ENCODE data around the gene PLAAT3.

The PLAAT3 gene

GRCh38 chr11:63560506-63561180 lies 53.6 kb downstream of the PLAAT3 start:
- ChIA-PET POLR2A (interaction anchor here (0.6 kb wide), 1 partner anchor 108 kb away, joined by 3 read pairs; no protein-coding TSS in a partner anchor), CTCF (interaction anchor here (0.6 kb wide), 1 partner anchor 144 kb away, joined by 3 read pairs; no protein-coding TSS in a partner anchor)
- no peak for TF ChIP-seq SCRT1 (tag by site-specific recombination; IDR thresholded peaks at IDR 0.05; ENCODE audit: borderline replicate concordance)
- no peak for TF ChIP-seq ZBTB26 (tag by site-specific recombination; optimal IDR thresholded peaks at IDR 0.05)
- TF ChIP-seq BCL6B (tag by site-specific recombination; IDR thresholded peaks at IDR 0.05), result no peak
- no peak for TF ChIP-seq GLI2 (tag by site-specific recombination; IDR thresholded peaks at IDR 0.05; ENCODE audit: borderline replicate concordance, low read depth)
- TF ChIP-seq ZNF132 (tag by site-specific recombination; IDR thresholded peaks at IDR 0.05; ENCODE audit: borderline replicate concordance), result no peak
- no peak for TF ChIP-seq ZNF792 (tag by site-specific recombination; IDR thresholded peaks at IDR 0.05)
- no peak for TF ChIP-seq ZNF114 (tag by site-specific recombination; IDR thresholded peaks at IDR 0.05)
- TF ChIP-seq ZNF366 (tag by site-specific recombination; conservative IDR thresholded peaks at IDR 0.05), result no peak
- TF ChIP-seq ZNF146 (tag by site-specific recombination; IDR thresholded peaks at IDR 0.05), result no peak
- TF ChIP-seq ZFP37 (tag by site-specific recombination; IDR thresholded peaks at IDR 0.05), result no peak
- no peak for TF ChIP-seq SP3 (tag by site-specific recombination; IDR thresholded peaks at IDR 0.05)
- H3K4me3 ChIP-seq (ENCODE audit: low read depth, low read length), result no peak overlapping the region
- no peaks in the 10 kb centered on the region for H3K4me1 ChIP-seq (ENCODE audit: control insufficient read depth, insufficient read depth, low read length)
- H3K36me3 ChIP-seq (ENCODE audit: control insufficient read depth in 2 of 2, insufficient read depth in 1 of 2, low read length in 2 of 2), result no peaks in the 10 kb centered on the region
- no peaks in the 10 kb centered on the region for H3K9me3 ChIP-seq (ENCODE audit: control insufficient read depth, insufficient read depth, low read depth, low read length)
- no peak overlapping the region for H3K27ac ChIP-seq (ENCODE audit: extremely low read depth, low read depth, low read length)

- Histone ChIP-seq H3K4me1 (ENCODE audit: control insufficient read depth, insufficient read depth, low read length) (no peaks in the 10 kb centered on the region), H3K9me3 (ENCODE audit: control insufficient read depth, insufficient read depth, low read depth, low read length) (no peaks in the 10 kb centered on the region), H3K27ac (ENCODE audit: extremely low read depth, low read depth, low read length) (no peak overlapping the region), H3K4me3 (ENCODE audit: low read depth, low read length) (no peak overlapping the region), H3K36me3 (ENCODE audit: control insufficient read depth in 2 of 2, insufficient read depth in 1 of 2, low read length in 2 of 2) (no peaks in the 10 kb centered on the region)
- no peak for TF ChIP-seq ZSCAN5A (tag by site-specific recombination; IDR thresholded peaks at IDR 0.05)
- TF ChIP-seq ZNF324 (tag by site-specific recombination; IDR thresholded peaks at IDR 0.05), result no peak
- TF ChIP-seq ZNF433 (tag by site-specific recombination; IDR thresholded peaks at IDR 0.05; ENCODE audit: low read depth), result no peak
- TF ChIP-seq ZBTB20 (tag by site-specific recombination; IDR thresholded peaks at IDR 0.05), result no peak
- no peak for TF ChIP-seq ZNF488 (tag by site-specific recombination; IDR thresholded peaks at IDR 0.05)
- no peak for TF ChIP-seq OSR2 (tag by site-specific recombination; IDR thresholded peaks at IDR 0.05)
- TF ChIP-seq ZNF155 (tag by site-specific recombination; IDR thresholded peaks at IDR 0.05), result no peak
- TF ChIP-seq ZNF704 (tag by site-specific recombination; IDR thresholded peaks at IDR 0.05), result no peak
- no peak for TF ChIP-seq KLF9 (tag by site-specific recombination; IDR thresholded peaks at IDR 0.05; ENCODE audit: low read depth)
- TF ChIP-seq ZNF214 (tag by site-specific recombination; IDR thresholded peaks at IDR 0.05; ENCODE audit: borderline replicate concordance), result no peak
- ChIA-PET POLR2A (interaction anchor here (0.5 kb wide), 1 partner anchor 292 kb away, joined by 4 read pairs; no protein-coding TSS in a partner anchor), CTCF (no interaction called here)
These were observed 55.6 kb downstream of the PLAAT3 start for GRCh38 chr11:63558459-63559157.
